Stomach (tissue), 4 donors: ENCODE results near the gene USP13.

ENCODE experiments used
- POLR2A ChIP-seq, 4 donors: fragments of 450-650 bp; IDR thresholded peaks; one replicate each; pipeline ENCODE4 v1.6.1; 2016; ENCODE audit warnings: antibody characterized with exemption in 4 of 4, control low read depth in 2 of 4, mild to moderate bottlenecking in 1 of 4, moderate library complexity in 1 of 4
- POLR2AphosphoS5 ChIP-seq, 3 donors: sonication (generic); formaldehyde crosslinking; IDR thresholded peaks; one replicate each; pipeline ENCODE4 v1.6.1; 2016; ENCODE audit warnings: antibody characterized with exemption in 3 of 3

DNA sequence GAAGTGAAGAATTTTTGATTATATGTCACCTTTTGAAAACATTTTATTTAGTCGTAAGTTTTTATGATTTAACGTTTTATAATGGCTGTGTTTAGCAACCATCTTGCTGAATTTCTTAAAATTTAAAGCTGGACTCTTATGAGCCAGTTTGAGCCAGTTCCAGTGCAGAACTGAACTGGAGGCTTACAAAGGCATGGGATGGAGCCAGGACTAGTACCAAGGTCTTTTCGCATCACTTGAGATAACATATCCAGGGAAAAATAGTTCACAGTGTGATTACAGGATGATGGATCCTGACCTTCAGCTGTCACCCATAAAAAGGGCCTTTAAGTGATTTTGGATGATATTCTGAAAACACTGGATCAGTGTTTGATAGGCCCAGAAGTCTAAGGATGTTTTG lies 51.0 kb downstream of the USP13 start:
- TF ChIP-seq POLR2AphosphoS5 (IDR thresholded peaks at IDR 0.05) (no peak), POLR2A (IDR thresholded peaks at IDR 0.05) (no peak)
